H1 (cell line): ENCODE measurements around the gene TMEM178B. TPM values are rescaled to one million over a fixed set of nuclear protein-coding genes. Genes with fewer than 3 reads are reported as not detected.
A peak's percentile ranks its signal among the peaks of the same experiment; 100 is the strongest.

ENCODE experiments used
- BCL11A ChIP-seq, 2 experiments: IDR thresholded peaks; one replicate each; pipeline ENCODE4 v1.6.1; 2011; ENCODE audit warnings: low read depth in 2 of 2, low read length in 2 of 2, mild to moderate bottlenecking in 2 of 2
- BRCA1 ChIP-seq: IDR thresholded peaks from 2 replicates; pipeline ENCODE4 v1.6.1; 2012; ENCODE audit warnings: low read depth, low read length, improper control_type of control experiment
- CEBPB ChIP-seq: IDR thresholded peaks from 2 replicates; pipeline ENCODE4 v1.6.1; 2012; ENCODE audit warnings: low read depth, low read length
- CTCF ChIP-seq, 3 experiments: IDR thresholded peaks; 1 replicate in 2 of 3; 2 replicates in 1 of 3; pipeline versions ENCODE4 v1.5.1 to v1.6.1; 2011; ENCODE audit warnings: low read length in 3 of 3, mild to moderate bottlenecking in 3 of 3, inconsistent platforms in 2 of 3, low read depth in 1 of 3, moderate library complexity in 1 of 3; ENCODE audit not compliant: insufficient read depth in 1 of 3; ENCODE audit errors: control extremely low read depth in 1 of 3
- EGR1 ChIP-seq: IDR thresholded peaks from 2 replicates; pipeline ENCODE4 v1.6.1; 2011; ENCODE audit warnings: low read depth, low read length, borderline replicate concordance
- HDAC2 ChIP-seq, 2 experiments: fragments of 300-600 bp in 1 of 2; sonication (generic) in 1 of 2; IDR thresholded peaks; 2 replicates each; pipeline ENCODE4 v1.6.1; 2011 to 2012; ENCODE audit warnings: low read depth in 2 of 2, low read length in 2 of 2, mild to moderate bottlenecking in 2 of 2, moderate library complexity in 2 of 2, borderline replicate concordance in 1 of 2, inconsistent platforms in 1 of 2
- PHF8 ChIP-seq: fragments of 200-600 bp; sonication (generic); conservative IDR thresholded peaks from 2 replicates; pipeline ENCODE4 v1.7.1; 2012; ENCODE audit warnings: low read depth, mild to moderate bottlenecking, inconsistent platforms, low read length, moderate library complexity
- POLR2A ChIP-seq, 2 experiments: IDR thresholded peaks; 1 replicate in 1 of 2; 2 replicates in 1 of 2; pipeline ENCODE4 v1.6.1; 2011; ENCODE audit warnings: low read depth in 2 of 2, low read length in 2 of 2, mild to moderate bottlenecking in 2 of 2; ENCODE audit errors: control extremely low read depth in 1 of 2
- RBBP5 ChIP-seq: IDR thresholded peaks from 2 replicates; pipeline ENCODE4 v1.7.1; 2012; ENCODE audit warnings: low read depth, mild to moderate bottlenecking, inconsistent platforms, low read length, moderate library complexity, borderline replicate concordance
- SAP30 ChIP-seq: fragments of 300-600 bp; sonication (generic); IDR thresholded peaks from 2 replicates; pipeline ENCODE4 v1.7.1; 2012; ENCODE audit warnings: low read length, moderate library complexity, mild to moderate bottlenecking, inconsistent platforms; ENCODE audit not compliant: insufficient read depth, insufficient replicate concordance
- SIRT6 ChIP-seq: IDR thresholded peaks from one replicate; pipeline ENCODE4 v1.7.1; 2012; ENCODE audit warnings: low read length, inconsistent platforms
- SP1 ChIP-seq: IDR thresholded peaks from 2 replicates; pipeline ENCODE4 v1.6.1; 2011; ENCODE audit warnings: low read depth, low read length
- SP2 ChIP-seq: IDR thresholded peaks from 2 replicates; pipeline ENCODE4 v1.6.1; 2012; ENCODE audit warnings: mild to moderate bottlenecking, low read length, inconsistent platforms
- SP4 ChIP-seq: IDR thresholded peaks from 2 replicates; pipeline ENCODE4 v1.6.1; 2012; ENCODE audit warnings: low read length, inconsistent platforms
- SUZ12 ChIP-seq: fragments of 200-600 bp; sonication (generic); IDR thresholded peaks from 2 replicates; pipeline ENCODE4 v1.6.1; 2012; ENCODE audit warnings: mild to moderate bottlenecking, inconsistent platforms, low read length, moderate library complexity, mixed read lengths
- TAF1 ChIP-seq: IDR thresholded peaks from 2 replicates; pipeline ENCODE4 v1.6.1; 2011; ENCODE audit warnings: mild to moderate bottlenecking, low read depth, low read length
- TBP ChIP-seq: IDR thresholded peaks from 2 replicates; pipeline ENCODE4 v1.6.1; 2011; ENCODE audit warnings: low read depth, low read length, improper control_type of control experiment
- TEAD4 ChIP-seq: IDR thresholded peaks from 2 replicates; pipeline ENCODE4 v1.6.1; 2012; ENCODE audit warnings: low read depth, low read length, inconsistent platforms, mixed read lengths
- USF2 ChIP-seq: IDR thresholded peaks from 2 replicates; pipeline ENCODE4 v1.6.1; 2011; ENCODE audit warnings: low read length, improper control_type of control experiment
- YY1 ChIP-seq: IDR thresholded peaks from 2 replicates; pipeline ENCODE4 v1.6.1; 2011; ENCODE audit warnings: low read depth, mild to moderate bottlenecking, low read length
- polyA plus RNA-seq, 7 experiments: library from polyadenylated mRNA; depleted of rRNA in 3 of 7; stranded (reverse) in 5 of 7; unstranded in 2 of 7; fragments of >200 nt in 5 of 7; fragments of 200-250 nt in 2 of 7; gene quantifications; 1 replicate in 5 of 7; 2 replicates in 1 of 7; 4 replicates in 1 of 7; pipeline versions ENCODE4 v1.2.1 to v1.2.3, GENCODE V29; 2011 to 2013; ENCODE audit warnings: missing spikeins in 2 of 7, mixed read lengths in 2 of 7
- total RNA-seq: library from RNA; stranded (reverse); fragmentation: NEBNext Ultra II Directional; extraction: Animal tissue kit (Norgen Biotek cat#: 25700); gene quantifications from 2 replicates; pipeline ENCODE4 v1.2.1, GENCODE V29; 2021

The TMEM178B gene
- total and polyA plus RNA-seq, 2 of the 8 experiments (the other 6 are each of a cell fraction or from before 2014, with no cell fraction given): 5.3 to 18.1 TPM

- TF ChIP-seq CTCF (IDR thresholded peaks at IDR 0.05; ENCODE audit: control extremely low read depth in 1 of 3, insufficient read depth in 1 of 3, low read depth in 1 of 3, low read length in 3 of 3) (peak in 2 of 3 experiments; percentile 11 to 16; a peak in 2 of 4 replicates), RBBP5 (no peak; the same call in 1 of the 2 replicates), HDAC2 (IDR thresholded peaks at IDR 0.05; ENCODE audit: borderline replicate concordance in 1 of 2, low read depth in 2 of 2, low read length in 2 of 2) (peak in 1 of 2 experiments; percentile 71; a peak in 1 of 4 replicates), TEAD4 (peak; percentile 41), YY1 (no peak), CEBPB (no peak), PHF8 (no peak), BRCA1 (no peak), POLR2A (IDR thresholded peaks at IDR 0.05; ENCODE audit: control extremely low read depth in 1 of 2, low read depth in 2 of 2, low read length in 2 of 2) (0 out of 3 replicates have a peak, but pooled peaks of 1 of the 2 experiments have one; percentile 13), BCL11A (IDR thresholded peaks at IDR 0.05; ENCODE audit: low read depth in 2 of 2, low read length in 2 of 2) (no peak), SP4 (no peak), SP2 (no peak), EGR1 (0 out of 2 replicates have a peak, but pooled peaks have one; percentile 33), SIRT6 (no peak), SAP30 (peak; percentile 17), USF2 (no peak), SUZ12 (no peak), TAF1 (no peak), TBP (no peak), SP1 (no peak)
These were observed 356.7 kb downstream of the TMEM178B start (continued) for GRCh38 chr7:141430455-141431139.
